Measurements from ENCODE around the gene MAGEF1. TPM values are rescaled to one million over a fixed set of nuclear protein-coding genes. Genes with fewer than 3 reads are reported as not detected.

MAGEF1 gene
- total and polyA plus RNA-seq, 2 of the 13 experiments (the other 11 are each of a cell fraction or from before 2014, with no cell fraction given) = 26.0 to 62.4 TPM

DNA sequence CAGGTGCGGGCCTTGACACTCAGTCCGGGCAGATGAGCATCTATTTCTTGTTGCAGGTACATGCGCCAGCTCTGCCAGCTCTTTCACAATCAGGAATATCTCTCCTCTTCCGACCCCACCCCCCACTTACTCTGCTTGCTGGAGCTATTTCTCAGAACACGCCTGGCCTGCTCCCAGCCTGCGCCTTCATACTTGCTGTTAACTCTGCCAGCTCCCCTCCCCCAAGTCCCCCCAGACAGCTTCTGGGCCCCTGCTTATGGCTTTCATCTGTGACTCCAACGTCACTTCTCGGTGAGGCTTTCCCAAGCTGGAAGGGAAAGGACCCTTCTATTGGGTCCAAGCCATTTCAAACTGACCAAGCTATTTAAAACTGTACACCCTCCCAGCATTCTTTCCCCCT, 15.2 kb downstream of the MAGEF1 start:
- H4K20me1 ChIP-seq (ENCODE audit: insufficient read depth, low read length) = no peaks in the 10 kb centered on the region
- in situ Hi-C loops (cut with HindIII; ENCODE audit: extremely low pct_ligation_motif_present, low pct_unique_long_range_greater_than_20kb) = no loop called here
- no peak overlapping the region for H2AFZ ChIP-seq (ENCODE audit: low read length)
- no peak overlapping the region for H3K9ac ChIP-seq (ENCODE audit: insufficient read depth, low read depth, low read length)
- 0 out of 2 replicates have a peak, but pooled peaks cover 6% of the 10 kb centered on the region for H3K4me1 ChIP-seq (ENCODE audit: insufficient read depth, low read length)
- no peak overlapping the region for H3K4me2 ChIP-seq (ENCODE audit: low read depth, low read length)
- H3K9me3 ChIP-seq (ENCODE audit: low read length) = no peaks in the 10 kb centered on the region
- CTCF ChIA-PET (ENCODE audit: low intra/inter-chr PET ratio, low total read pairs) = no interaction called here
- H3K27ac ChIP-seq (ENCODE audit: extremely low read length, insufficient read depth, low read length) = no peak overlapping the region
- no peak for ATAC-seq
- no peak for TF ChIP-seq ZNF260 (CRISPR knock-in tag; IDR thresholded peaks at IDR 0.05; ENCODE audit: borderline replicate concordance, low read depth)
- peak; percentile 21; the same call in 1 of the 2 replicates for TF ChIP-seq CEBPB (IDR thresholded peaks at IDR 0.05; ENCODE audit: borderline replicate concordance, low read depth, low read length)
- TF ChIP-seq, protein P1, sequence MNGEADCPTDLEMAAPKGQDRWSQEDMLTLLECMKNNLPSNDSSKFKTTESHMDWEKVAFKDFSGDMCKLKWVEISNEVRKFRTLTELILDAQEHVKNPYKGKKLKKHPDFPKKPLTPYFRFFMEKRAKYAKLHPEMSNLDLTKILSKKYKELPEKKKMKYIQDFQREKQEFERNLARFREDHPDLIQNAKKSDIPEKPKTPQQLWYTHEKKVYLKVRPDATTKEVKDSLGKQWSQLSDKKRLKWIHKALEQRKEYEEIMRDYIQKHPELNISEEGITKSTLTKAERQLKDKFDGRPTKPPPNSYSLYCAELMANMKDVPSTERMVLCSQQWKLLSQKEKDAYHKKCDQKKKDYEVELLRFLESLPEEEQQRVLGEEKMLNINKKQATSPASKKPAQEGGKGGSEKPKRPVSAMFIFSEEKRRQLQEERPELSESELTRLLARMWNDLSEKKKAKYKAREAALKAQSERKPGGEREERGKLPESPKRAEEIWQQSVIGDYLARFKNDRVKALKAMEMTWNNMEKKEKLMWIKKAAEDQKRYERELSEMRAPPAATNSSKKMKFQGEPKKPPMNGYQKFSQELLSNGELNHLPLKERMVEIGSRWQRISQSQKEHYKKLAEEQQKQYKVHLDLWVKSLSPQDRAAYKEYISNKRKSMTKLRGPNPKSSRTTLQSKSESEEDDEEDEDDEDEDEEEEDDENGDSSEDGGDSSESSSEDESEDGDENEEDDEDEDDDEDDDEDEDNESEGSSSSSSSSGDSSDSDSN (CRISPR knock-in tag; IDR thresholded peaks at IDR 0.05) = no peak
- TF ChIP-seq MXI1 (IDR thresholded peaks at IDR 0.05; ENCODE audit: borderline replicate concordance, low read depth, low read length) = no peak
- POLR2A ChIA-PET = interaction anchor here (0.9 kb wide), 1 partner anchor 15 kb away, joined by 3 read pairs; no protein-coding TSS in a partner anchor
- H3K4me3 ChIP-seq (replicated peaks in 1 of 3; ENCODE audit: insufficient read depth in 1 of 3, low read depth in 2 of 3, low read length in 3 of 3) = no peak overlapping the region
- H3K27me3 ChIP-seq (ENCODE audit: control insufficient read depth in 1 of 2, insufficient read depth in 2 of 2, low read length in 2 of 2) = peaks cover 0 to 31% of the 10 kb centered on the region in 2 experiments; a peak in 2 of 5 replicates
- no peak for DNase-seq (ENCODE audit: low spot score)
- H3K36me3 ChIP-seq (replicated peaks in 1 of 2; ENCODE audit: control insufficient read depth in 1 of 2, insufficient read depth in 2 of 2, low read length in 2 of 2) = no peaks in the 10 kb centered on the region
- no TSS peak for BruUV-seq (replicated peaks)
- WGBS (ENCODE audit: low lambda C conversion rate) = 18% methylated on average over 8 of the region's 8 CpGs
- intact Hi-C loops (cut with micrococcal nuclease; ENCODE audit: unreplicated experiment) = no loop called here
- FAIRE-seq = no peak
- H3K79me2 ChIP-seq (ENCODE audit: insufficient read depth, low read length) = no peaks in the 10 kb centered on the region

DNA sequence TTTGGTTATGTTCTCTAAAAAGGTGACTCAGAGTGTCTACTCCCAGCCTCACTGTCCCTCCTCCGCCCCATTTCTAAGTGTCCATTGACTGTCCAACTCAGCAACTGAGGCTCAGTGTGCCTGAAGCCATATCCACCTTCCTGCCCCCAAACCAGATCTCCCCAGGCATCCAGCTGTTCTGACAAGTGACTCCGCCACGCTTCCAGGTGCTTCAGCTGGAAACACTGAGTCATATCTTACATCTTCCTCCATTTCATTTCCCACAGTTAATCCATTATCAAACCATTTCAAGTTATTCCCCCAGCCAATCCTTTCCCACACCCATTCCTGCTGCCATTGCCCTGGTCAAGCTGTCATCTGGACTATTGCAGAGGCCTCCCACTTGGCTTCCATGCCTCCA, 17.1 kb downstream of the MAGEF1 start:
- no peaks in the 10 kb centered on the region for H4K20me1 ChIP-seq (ENCODE audit: insufficient read depth, low read length)
- in situ Hi-C loops (cut with HindIII; ENCODE audit: extremely low pct_ligation_motif_present, low pct_unique_long_range_greater_than_20kb) = no loop called here
- no TSS peak for BruUV-seq (replicated peaks)
- no peak overlapping the region for H3K4me3 ChIP-seq (replicated peaks in 1 of 3; ENCODE audit: insufficient read depth in 1 of 3, low read depth in 2 of 3, low read length in 3 of 3)
- H3K4me1 ChIP-seq (ENCODE audit: insufficient read depth, low read length) = 0 out of 2 replicates have a peak, but pooled peaks cover 6% of the 10 kb centered on the region
- no peak overlapping the region for H3K27ac ChIP-seq (ENCODE audit: extremely low read length, insufficient read depth, low read length)
- H3K79me2 ChIP-seq (ENCODE audit: insufficient read depth, low read length) = no peaks in the 10 kb centered on the region
- H3K9ac ChIP-seq (ENCODE audit: insufficient read depth, low read depth, low read length) = no peak overlapping the region
- CTCF ChIA-PET (ENCODE audit: low intra/inter-chr PET ratio, low total read pairs) = no interaction called here
- DNase-seq (ENCODE audit: low spot score) (no peak), ATAC-seq (no peak), FAIRE-seq (no peak)
- 58% methylated on average over 3 of the region's 3 CpGs for WGBS (ENCODE audit: low lambda C conversion rate)
- no peak overlapping the region for H3K4me2 ChIP-seq (ENCODE audit: low read depth, low read length)
- intact Hi-C loops (cut with micrococcal nuclease; ENCODE audit: unreplicated experiment) = loop anchor here (5.0 kb wide), 1 partner anchor 83 kb away; no protein-coding TSS in a partner anchor
- POLR2A ChIA-PET = interaction anchor here (1.9 kb wide), 1 partner anchor 17 kb away, joined by 5 read pairs; the partner anchor contains the start of gene MAGEF1
- H2AFZ ChIP-seq (ENCODE audit: low read length) = no peak overlapping the region
- H3K9me3 ChIP-seq (ENCODE audit: low read length) = no peaks in the 10 kb centered on the region
- H3K36me3 ChIP-seq (replicated peaks in 1 of 2; ENCODE audit: control insufficient read depth in 1 of 2, insufficient read depth in 2 of 2, low read length in 2 of 2) = no peaks in the 10 kb centered on the region
- H3K27me3 ChIP-seq (ENCODE audit: control insufficient read depth in 1 of 2, insufficient read depth in 2 of 2, low read length in 2 of 2) = peaks cover 3 to 45% of the 10 kb centered on the region in 2 experiments; a peak in 3 of 5 replicates
- TF ChIP-seq FOSL1 (CRISPR knock-in tag; IDR thresholded peaks at IDR 0.05; ENCODE audit: borderline replicate concordance) (no peak), STAT5B (CRISPR knock-in tag; IDR thresholded peaks at IDR 0.05) (no peak), TMF1 (CRISPR knock-in tag; IDR thresholded peaks at IDR 0.05; ENCODE audit: low read depth) (no peak), ZNF276 (CRISPR knock-in tag; IDR thresholded peaks at IDR 0.05; ENCODE audit: low read depth) (no peak)
- TF ChIP-seq, protein P2, sequence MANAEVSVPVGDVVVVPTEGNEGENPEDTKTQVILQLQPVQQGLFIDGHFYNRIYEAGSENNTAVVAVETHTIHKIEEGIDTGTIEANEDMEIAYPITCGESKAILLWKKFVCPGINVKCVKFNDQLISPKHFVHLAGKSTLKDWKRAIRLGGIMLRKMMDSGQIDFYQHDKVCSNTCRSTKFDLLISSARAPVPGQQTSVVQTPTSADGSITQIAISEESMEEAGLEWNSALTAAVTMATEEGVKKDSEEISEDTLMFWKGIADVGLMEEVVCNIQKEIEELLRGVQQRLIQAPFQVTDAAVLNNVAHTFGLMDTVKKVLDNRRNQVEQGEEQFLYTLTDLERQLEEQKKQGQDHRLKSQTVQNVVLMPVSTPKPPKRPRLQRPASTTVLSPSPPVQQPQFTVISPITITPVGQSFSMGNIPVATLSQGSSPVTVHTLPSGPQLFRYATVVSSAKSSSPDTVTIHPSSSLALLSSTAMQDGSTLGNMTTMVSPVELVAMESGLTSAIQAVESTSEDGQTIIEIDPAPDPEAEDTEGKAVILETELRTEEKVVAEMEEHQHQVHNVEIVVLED (CRISPR knock-in tag; IDR thresholded peaks at IDR 0.05; ENCODE audit: borderline replicate concordance) = no peak
- TF ChIP-seq, protein P3, sequence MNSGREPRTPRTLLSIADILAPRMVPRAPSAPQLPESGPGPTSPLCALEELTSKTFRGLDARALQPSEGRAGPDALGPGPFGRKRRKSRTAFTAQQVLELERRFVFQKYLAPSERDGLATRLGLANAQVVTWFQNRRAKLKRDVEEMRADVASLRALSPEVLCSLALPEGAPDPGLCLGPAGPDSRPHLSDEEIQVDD (CRISPR knock-in tag; IDR thresholded peaks at IDR 0.05; ENCODE audit: borderline replicate concordance) = no peak
